LNCaP clone FGC (cell line): Measurements from ENCODE around the gene MBD4.

ENCODE experiments used
- DNase-seq: peaks from one replicate; pipeline ENCODE4 v3.0.0-alpha.2; 2011; ENCODE audit warnings: low read depth
- H3K4me3 ChIP-seq: 2 replicates; pipeline ENCODE4 v1.5.1; 2011; ENCODE audit warnings: mild to moderate bottlenecking, low read depth, low read length, control low read depth
- TF ChIP-seq, protein P1 (sequence below): IDR thresholded peaks from 2 replicates; pipeline ENCODE4 v1.5.1; 2012; ENCODE audit warnings: mild to moderate bottlenecking; ENCODE audit not compliant: control insufficient read depth, insufficient read depth; ENCODE audit errors: extremely low read depth

Gene MBD4

DNA sequence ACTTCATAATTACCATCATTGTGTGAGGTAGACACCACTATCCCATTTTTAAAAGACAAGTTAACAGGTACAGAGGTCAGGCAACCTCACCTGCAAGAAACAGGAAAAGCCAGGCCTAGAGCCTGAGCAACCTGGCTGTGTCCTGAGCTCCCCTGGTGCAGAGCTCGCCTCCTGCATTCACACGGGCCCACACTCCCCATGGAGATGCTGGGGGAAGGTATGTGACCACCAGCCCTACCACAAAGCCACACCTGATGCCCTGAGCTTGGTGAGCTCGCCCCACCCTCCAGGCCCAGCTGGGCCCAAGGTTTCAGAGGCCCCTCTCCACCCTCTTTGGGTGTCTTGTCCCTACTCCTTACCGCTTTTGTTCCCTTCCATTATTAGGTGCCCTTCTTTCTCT, 10.1 kb downstream of the MBD4 start:
- TF ChIP-seq, protein P1, sequence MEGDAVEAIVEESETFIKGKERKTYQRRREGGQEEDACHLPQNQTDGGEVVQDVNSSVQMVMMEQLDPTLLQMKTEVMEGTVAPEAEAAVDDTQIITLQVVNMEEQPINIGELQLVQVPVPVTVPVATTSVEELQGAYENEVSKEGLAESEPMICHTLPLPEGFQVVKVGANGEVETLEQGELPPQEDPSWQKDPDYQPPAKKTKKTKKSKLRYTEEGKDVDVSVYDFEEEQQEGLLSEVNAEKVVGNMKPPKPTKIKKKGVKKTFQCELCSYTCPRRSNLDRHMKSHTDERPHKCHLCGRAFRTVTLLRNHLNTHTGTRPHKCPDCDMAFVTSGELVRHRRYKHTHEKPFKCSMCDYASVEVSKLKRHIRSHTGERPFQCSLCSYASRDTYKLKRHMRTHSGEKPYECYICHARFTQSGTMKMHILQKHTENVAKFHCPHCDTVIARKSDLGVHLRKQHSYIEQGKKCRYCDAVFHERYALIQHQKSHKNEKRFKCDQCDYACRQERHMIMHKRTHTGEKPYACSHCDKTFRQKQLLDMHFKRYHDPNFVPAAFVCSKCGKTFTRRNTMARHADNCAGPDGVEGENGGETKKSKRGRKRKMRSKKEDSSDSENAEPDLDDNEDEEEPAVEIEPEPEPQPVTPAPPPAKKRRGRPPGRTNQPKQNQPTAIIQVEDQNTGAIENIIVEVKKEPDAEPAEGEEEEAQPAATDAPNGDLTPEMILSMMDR: no peak
- no peak overlapping the region for H3K4me3 ChIP-seq
- no peak for DNase-seq

DNA sequence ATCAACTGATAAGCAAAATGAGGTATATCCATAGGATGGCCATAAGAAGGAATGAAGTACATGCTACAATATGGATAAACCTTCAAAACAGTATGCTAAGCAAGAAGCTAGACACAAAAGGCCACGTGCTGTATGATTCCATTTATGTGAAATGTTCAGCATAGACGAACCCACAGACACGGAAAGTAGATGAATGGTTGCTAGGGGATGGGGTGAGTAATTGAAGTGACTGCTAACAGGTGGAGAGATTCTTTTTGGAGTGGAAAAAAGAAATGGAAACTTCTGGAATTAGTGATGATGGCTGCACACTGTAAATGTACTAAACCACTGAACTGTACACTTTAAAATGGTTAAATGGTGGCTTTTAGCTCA, 10.7 kb downstream of the MBD4 start:
- TF ChIP-seq, protein P1: no peak
- DNase-seq: no peak
- peak overlapping the region; percentile 53 for H3K4me3 ChIP-seq

DNA sequence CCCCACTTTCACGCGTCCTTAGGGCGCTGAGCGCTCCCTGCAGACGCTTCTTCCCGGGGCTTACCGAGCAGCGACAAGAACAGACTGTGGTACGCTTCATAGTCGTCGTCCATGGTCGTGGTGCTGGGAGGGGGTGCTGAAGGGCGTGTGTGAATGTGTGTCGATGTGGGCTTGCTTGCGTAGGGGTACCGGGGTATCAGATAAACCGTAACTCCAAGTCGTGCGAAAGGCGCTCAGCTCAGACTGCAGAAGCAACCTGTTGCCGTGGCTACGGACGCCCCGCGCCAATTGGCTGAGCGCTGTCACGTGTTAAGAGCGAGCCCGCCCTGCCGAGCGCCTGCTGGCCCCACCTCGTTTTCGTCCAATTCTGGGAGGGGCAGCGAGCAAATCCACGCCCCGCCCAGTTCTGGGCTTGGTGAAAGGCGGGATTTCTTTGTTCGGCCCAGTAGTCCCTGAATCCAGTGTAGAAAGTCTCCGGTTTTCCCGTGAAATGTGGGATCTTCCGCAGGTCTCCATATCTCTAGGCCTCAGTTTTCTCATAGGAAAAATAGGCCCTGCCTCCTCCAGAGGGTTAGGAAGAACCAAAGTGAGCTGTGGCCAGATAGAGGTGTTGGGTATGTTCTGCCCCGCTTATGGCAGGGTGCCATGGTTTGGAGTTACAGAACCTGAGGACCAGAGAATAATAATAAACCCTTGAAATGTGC, 11.2 kb downstream of the MBD4 start, which contains the start of gene EFCAB12:
Gene EFCAB12, minus strand, starts transcription at position 261 of the 704 bp plus-strand sequence. Its CDS starts 148 bp downstream, at position 113.
- peak within 1 kb of the TSS; percentile 53 for H3K4me3 ChIP-seq
- TF ChIP-seq, protein P1: no peak
- DNase-seq: peak; percentile 88

DNA sequence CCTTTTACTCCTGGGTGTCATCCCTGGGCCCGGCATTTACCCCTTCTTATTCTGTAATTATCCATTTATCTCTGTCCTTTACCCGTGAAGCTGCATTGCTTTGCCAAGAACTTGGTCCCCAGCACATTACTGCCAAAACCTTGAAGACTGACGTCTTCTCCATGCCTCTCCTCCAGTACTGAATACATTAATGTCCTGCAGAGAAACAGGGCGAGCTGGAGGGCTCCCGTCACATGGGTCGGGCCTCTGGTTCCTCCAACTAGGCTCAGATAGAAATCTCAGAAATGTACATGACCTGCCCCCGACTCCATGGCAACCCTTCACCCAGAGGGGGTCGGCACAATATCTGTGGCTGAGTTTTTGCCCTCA, 11.8 kb downstream of the MBD4 start:
- DNase-seq: no peak
- TF ChIP-seq, protein P1: no peak
- H3K4me3 ChIP-seq: peak overlapping the region; percentile 53

DNA sequence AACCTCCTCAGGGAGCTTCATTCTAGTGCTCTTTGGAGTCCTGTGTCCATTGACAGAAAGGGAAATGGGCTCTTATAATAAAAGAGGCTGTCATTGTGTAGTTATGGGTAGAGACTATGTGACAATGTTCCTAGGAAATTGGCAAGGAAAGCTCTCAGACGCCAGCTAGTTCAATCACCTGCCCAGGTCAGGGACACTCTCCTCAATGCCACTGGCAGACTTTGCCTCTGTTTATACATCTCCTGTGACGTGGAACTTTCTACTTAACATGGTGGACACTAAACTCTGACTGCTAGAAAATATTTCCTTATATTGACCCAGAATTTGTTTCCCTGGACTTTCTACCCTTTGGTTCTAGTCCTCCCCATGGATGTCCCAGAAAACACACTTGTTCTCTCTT, 14.1 kb downstream of the MBD4 start:
- H3K4me3 ChIP-seq: peak overlapping the region; percentile 60
- TF ChIP-seq, protein P1: no peak

DNA sequence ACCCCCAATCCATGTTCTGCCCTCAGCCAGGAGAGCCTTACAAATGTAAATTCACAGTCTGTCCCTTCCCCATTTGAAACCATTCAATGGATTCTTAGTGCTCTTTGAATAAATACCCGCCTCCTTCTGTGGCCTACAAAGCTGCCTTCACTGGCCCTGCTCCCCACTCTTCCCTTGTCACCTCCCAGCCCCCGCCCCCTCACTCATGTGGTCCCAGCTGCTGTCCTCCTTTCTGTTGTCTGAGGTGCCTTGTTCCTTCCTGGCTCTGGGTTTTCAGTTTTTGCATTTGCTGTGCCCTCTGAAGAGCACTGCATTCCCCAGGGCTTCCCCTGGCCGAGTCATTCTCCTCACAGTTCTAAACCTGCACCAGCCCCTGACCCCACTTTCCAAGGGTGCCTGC, 14.5 kb downstream of the MBD4 start:
- TF ChIP-seq, protein P1: no peak
- DNase-seq: no peak
- H3K4me3 ChIP-seq: peak overlapping the region; percentile 60

More for the DNA sequence above, 14.1 kb downstream of the MBD4 start:
- no peak for DNase-seq
